ENCODE measurements around the gene TLL2. TPM values are rescaled to one million over a fixed set of nuclear protein-coding genes. Genes with fewer than 3 reads are reported as not detected.

The TLL2 gene
- total and polyA plus RNA-seq, 2 of the 4 experiments (the other 2 are of a cell fraction), result under 0.01 to 0.05 TPM

DNA sequence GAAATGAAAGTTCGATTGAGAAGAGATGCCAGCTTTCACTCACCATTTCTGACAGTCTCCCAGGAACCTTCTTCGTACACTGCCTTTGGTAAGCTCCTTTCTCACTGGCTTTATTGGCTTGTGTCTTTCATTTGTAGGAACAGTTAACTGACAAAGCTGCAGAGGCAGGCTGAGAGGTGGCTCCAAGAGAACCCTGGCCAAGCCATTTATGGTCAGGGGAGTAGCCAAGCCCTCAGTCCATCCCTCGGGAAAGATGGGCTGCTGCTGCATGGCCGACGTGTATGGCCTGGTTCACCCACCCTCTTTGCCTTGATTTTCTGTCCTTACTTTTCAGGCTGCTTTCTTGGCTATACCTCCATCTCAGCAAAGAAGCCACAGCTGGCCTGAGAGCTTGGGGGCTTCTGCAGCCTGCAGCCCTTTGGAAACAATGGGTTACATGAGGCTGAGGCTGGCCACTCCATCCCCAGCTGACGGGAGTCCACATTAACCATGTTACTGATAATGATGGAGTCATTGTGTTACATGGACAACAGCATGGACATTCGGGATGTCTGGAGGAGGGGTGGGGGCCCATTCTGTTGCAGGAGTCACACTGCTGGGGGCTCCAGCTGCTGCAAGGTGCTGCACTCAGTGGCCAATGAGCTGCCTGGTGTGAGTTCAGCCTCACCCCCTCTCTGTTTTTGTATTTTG lies 154.7 kb downstream of the TLL2 start, which contains the start of gene OPALIN:
Gene OPALIN (minus strand): TSS at position 152 of the 690 bp plus-strand sequence. CDS start 106 bp downstream, at position 46.
- no peaks in the 10 kb centered on the region for H3K9me1 ChIP-seq (ENCODE audit: insufficient read depth, low read length)
- H3K56ac ChIP-seq (ENCODE audit: extremely low read depth, insufficient read depth, low read length), result no peak within 1 kb of the TSS
- in situ Hi-C loops (cut with MboI; ENCODE audit: low sequenced_read_pairs), result no loop called here
- H4K91ac ChIP-seq (ENCODE audit: insufficient read depth, low read depth, low read length), result no peak within 1 kb of the TSS
- no peak for DNase-seq
- peaks cover 1% of the 10 kb centered on the region for H3K27me3 ChIP-seq (ENCODE audit: control insufficient read depth, insufficient read depth, low read length)
- no peaks in the 10 kb centered on the region for H4K20me1 ChIP-seq (ENCODE audit: insufficient read depth, low read length)
- no peak within 1 kb of the TSS for H3K23ac ChIP-seq (ENCODE audit: low read depth, low read length)
- no peak for TF ChIP-seq RAD21 (IDR thresholded peaks at IDR 0.05; ENCODE audit: low read length)
- TF ChIP-seq, protein P1, sequence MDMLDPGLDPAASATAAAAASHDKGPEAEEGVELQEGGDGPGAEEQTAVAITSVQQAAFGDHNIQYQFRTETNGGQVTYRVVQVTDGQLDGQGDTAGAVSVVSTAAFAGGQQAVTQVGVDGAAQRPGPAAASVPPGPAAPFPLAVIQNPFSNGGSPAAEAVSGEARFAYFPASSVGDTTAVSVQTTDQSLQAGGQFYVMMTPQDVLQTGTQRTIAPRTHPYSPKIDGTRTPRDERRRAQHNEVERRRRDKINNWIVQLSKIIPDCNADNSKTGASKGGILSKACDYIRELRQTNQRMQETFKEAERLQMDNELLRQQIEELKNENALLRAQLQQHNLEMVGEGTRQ (IDR thresholded peaks at IDR 0.05; ENCODE audit: low read depth, low read length), result no peak
- TF ChIP-seq SMC3 (IDR thresholded peaks at IDR 0.05; ENCODE audit: low read depth, low read length), result no peak
- no peak for TF ChIP-seq MXI1 (IDR thresholded peaks at IDR 0.05; ENCODE audit: borderline replicate concordance, low read depth, low read length)
- TF ChIP-seq CEBPB (IDR thresholded peaks at IDR 0.05; ENCODE audit: low read depth, low read length), result no peak
- no peak for TF ChIP-seq MAFK (IDR thresholded peaks at IDR 0.05; ENCODE audit: low read depth, low read length)
- TF ChIP-seq NFE2L2 (IDR thresholded peaks at IDR 0.05; ENCODE audit: low read depth, low read length), result no peak
- TF ChIP-seq BHLHE40 (IDR thresholded peaks at IDR 0.05; ENCODE audit: low read depth, low read length), result no peak
- TF ChIP-seq FOS (IDR thresholded peaks at IDR 0.05; ENCODE audit: low read depth, low read length), result no peak
- TF ChIP-seq, protein P2, sequence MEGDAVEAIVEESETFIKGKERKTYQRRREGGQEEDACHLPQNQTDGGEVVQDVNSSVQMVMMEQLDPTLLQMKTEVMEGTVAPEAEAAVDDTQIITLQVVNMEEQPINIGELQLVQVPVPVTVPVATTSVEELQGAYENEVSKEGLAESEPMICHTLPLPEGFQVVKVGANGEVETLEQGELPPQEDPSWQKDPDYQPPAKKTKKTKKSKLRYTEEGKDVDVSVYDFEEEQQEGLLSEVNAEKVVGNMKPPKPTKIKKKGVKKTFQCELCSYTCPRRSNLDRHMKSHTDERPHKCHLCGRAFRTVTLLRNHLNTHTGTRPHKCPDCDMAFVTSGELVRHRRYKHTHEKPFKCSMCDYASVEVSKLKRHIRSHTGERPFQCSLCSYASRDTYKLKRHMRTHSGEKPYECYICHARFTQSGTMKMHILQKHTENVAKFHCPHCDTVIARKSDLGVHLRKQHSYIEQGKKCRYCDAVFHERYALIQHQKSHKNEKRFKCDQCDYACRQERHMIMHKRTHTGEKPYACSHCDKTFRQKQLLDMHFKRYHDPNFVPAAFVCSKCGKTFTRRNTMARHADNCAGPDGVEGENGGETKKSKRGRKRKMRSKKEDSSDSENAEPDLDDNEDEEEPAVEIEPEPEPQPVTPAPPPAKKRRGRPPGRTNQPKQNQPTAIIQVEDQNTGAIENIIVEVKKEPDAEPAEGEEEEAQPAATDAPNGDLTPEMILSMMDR (conservative IDR thresholded peaks at IDR 0.05; ENCODE audit: low read depth, low read length), result no peak
- no peak within 1 kb of the TSS for H2AK5ac ChIP-seq (ENCODE audit: low read depth, low read length)
- no peak within 1 kb of the TSS for H3K4me2 ChIP-seq (ENCODE audit: low read depth, low read length)
- dilution Hi-C loops (cut with HindIII; ENCODE audit: low sequenced_read_pairs, unreplicated experiment), result no loop called here
- H3K18ac ChIP-seq (ENCODE audit: low read depth, low read length), result no peak within 1 kb of the TSS
- no peak within 1 kb of the TSS for H3K27ac ChIP-seq (ENCODE audit: insufficient read depth, low read length)
- no peak for ATAC-seq (ENCODE audit: low read depth)
- ChIA-PET POLR2A (ENCODE audit: unreplicated experiment) (no interaction called here), CTCF (no interaction called here)
- no TSS peak for BruUV-seq (replicated peaks)
- no peaks in the 10 kb centered on the region for H3K79me1 ChIP-seq (ENCODE audit: low read depth in 1 of 2, low read length in 2 of 2)
- no peak within 1 kb of the TSS for H3K4ac ChIP-seq (ENCODE audit: low read depth, low read length)
- 42% methylated on average over 3 of the region's 7 CpGs; no CpG with 5 or more reads in 1 of the 2 experiments for WGBS, 2 experiments (ENCODE audit: extremely low coverage in 2 of 2, insufficient read length in 1 of 2)
- no peak within 1 kb of the TSS for H3K4me3 ChIP-seq (ENCODE audit: insufficient read depth, low read depth, low read length)
- no peak within 1 kb of the TSS for H2AFZ ChIP-seq (replicated peaks; ENCODE audit: low read length, poor library complexity)
- no peak within 1 kb of the TSS for H3K9ac ChIP-seq (ENCODE audit: low read depth, low read length)
- no peak within 1 kb of the TSS for H2BK5ac ChIP-seq (ENCODE audit: low read depth, low read length, poor library complexity, severe bottlenecking)
- H2AK9ac ChIP-seq (replicated peaks; ENCODE audit: low read depth, low read length, poor library complexity), result no peak within 1 kb of the TSS
- H3K36me3 ChIP-seq (ENCODE audit: control insufficient read depth, insufficient read depth, low read length), result no peaks in the 10 kb centered on the region
- no peak within 1 kb of the TSS for H4K5ac ChIP-seq (ENCODE audit: low read depth, low read length)
- no peak within 1 kb of the TSS for H2BK20ac ChIP-seq (ENCODE audit: low read depth, low read length)
- no peaks in the 10 kb centered on the region for H3K4me1 ChIP-seq (ENCODE audit: control insufficient read depth, insufficient read depth, low read length)
- no peak within 1 kb of the TSS for H4K8ac ChIP-seq (ENCODE audit: low read depth in 2 of 2, low read length in 2 of 2)
- no peak within 1 kb of the TSS for H3K14ac ChIP-seq (replicated peaks; ENCODE audit: low read depth, low read length)
- H3K9me3 ChIP-seq (ENCODE audit: control insufficient read depth, insufficient read depth, low read length), result no peaks in the 10 kb centered on the region
- no peak within 1 kb of the TSS for H2BK120ac ChIP-seq (ENCODE audit: low read depth, low read length)
- intact Hi-C loops (cut with micrococcal nuclease), result no loop called here
- no peak within 1 kb of the TSS for H2BK15ac ChIP-seq (ENCODE audit: low read depth, low read length)
